Activated B cell treated with CpG ODN at 0.5 μM for 24 hours (primary cell): ENCODE measurements around the gene MRPS34. TPM values are rescaled to one million over a fixed set of nuclear protein-coding genes. Genes with fewer than 3 reads are reported as not detected.
A peak's percentile ranks its signal among the peaks of the same experiment; 100 is the strongest.

ENCODE experiments used
- ATAC-seq: fragments of 200-7000 bp; cut with Tn5 transposase; one replicate; pipeline ENCODE4 v1.10.0; 2021; ENCODE audit warnings: low read depth, mild to moderate bottlenecking, moderate library complexity
- CTCF ChIA-PET: fragments of 350-600 bp; sonication (Branson Sonifier 250); formaldehyde crosslinking; loops from one replicate; lab custom pipeline; 2021; ENCODE audit warnings: antibody characterized with exemption; lab: Charles Lee
- POLR2A ChIA-PET: fragments of 350-600 bp; sonication (Branson Sonifier 250); formaldehyde crosslinking; loops from one replicate; lab custom pipeline; 2021; ENCODE audit warnings: antibody characterized with exemption; lab: Charles Lee
- DNase-seq: peaks from one replicate; pipeline ENCODE4 v3.0.0; 2022
- H3K27ac Mint-ChIP-seq: one replicate; pipeline ENCODE4 v1.8.0; 2020; ENCODE audit warnings: mixed read lengths
- H3K27me3 Mint-ChIP-seq: one replicate; pipeline ENCODE4 v1.8.0; 2021; ENCODE audit warnings: mixed read lengths
- H3K36me3 Mint-ChIP-seq: one replicate; pipeline ENCODE4 v1.8.0; 2021; ENCODE audit warnings: low read depth, mixed read lengths
- H3K4me1 Mint-ChIP-seq: one replicate; pipeline ENCODE4 v1.8.0; 2021; ENCODE audit warnings: mixed read lengths
- H3K4me3 Mint-ChIP-seq: one replicate; pipeline ENCODE4 v1.8.0; 2020; ENCODE audit warnings: mild to moderate bottlenecking, mixed read lengths
- H3K9me3 Mint-ChIP-seq: one replicate; pipeline ENCODE4 v1.8.0; 2020; ENCODE audit warnings: mixed read lengths
- intact Hi-C: fragments of 100-400 bp; cut with micrococcal nuclease; formaldehyde crosslinking; loops from one replicate; pipeline ENCODE4 v1.15.1; 2024
- total RNA-seq: library from RNA; stranded (reverse); gene quantifications from 2 replicates; pipeline ENCODE4 v1.2.3, GENCODE V29; 2022
- TF ChIP-seq, protein P1 (sequence below): fragments of 200-600 bp; IDR thresholded peaks from one replicate; pipeline ENCODE4 v1.8.0; 2022; ENCODE audit warnings: antibody characterized with exemption, mild to moderate bottlenecking

Gene MRPS34
- total RNA-seq, 1 donor from 2014 or later: 60.9 TPM

DNA sequence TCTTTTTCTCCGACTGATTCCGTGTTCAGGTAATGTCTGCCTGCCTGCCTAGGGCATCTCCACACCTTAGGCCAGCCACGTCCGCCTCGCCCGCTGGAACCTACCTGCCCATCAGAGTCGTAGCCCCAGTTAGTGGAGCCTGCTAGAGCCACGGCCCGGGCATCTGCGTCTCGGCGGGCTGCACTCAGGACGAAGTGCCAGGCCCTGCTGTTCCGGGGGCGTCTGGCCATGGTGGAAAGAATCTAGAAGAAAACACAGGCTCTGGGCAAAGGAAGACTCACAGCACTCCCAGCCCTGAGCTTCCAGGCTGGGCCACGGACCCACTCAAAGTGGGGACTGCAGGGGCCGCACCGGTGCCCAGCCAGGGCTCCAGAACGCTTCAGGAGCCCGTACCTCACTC lies 8.3 kb upstream of the MRPS34 start:
- ChIA-PET POLR2A (interaction anchor here (3.7 kb wide), 1 partner anchor 9 kb away, joined by 88 read pairs; the partner anchor contains the start of genes EME2, MRPS34 and NME3), CTCF (interaction anchor here (1.7 to 2.1 kb wide), 2 partner anchors 8 to 11 kb away, joined by 6 to 15 read pairs; partner anchors contain the start of genes EME2 and MRPS34)
- TF ChIP-seq, protein P1, sequence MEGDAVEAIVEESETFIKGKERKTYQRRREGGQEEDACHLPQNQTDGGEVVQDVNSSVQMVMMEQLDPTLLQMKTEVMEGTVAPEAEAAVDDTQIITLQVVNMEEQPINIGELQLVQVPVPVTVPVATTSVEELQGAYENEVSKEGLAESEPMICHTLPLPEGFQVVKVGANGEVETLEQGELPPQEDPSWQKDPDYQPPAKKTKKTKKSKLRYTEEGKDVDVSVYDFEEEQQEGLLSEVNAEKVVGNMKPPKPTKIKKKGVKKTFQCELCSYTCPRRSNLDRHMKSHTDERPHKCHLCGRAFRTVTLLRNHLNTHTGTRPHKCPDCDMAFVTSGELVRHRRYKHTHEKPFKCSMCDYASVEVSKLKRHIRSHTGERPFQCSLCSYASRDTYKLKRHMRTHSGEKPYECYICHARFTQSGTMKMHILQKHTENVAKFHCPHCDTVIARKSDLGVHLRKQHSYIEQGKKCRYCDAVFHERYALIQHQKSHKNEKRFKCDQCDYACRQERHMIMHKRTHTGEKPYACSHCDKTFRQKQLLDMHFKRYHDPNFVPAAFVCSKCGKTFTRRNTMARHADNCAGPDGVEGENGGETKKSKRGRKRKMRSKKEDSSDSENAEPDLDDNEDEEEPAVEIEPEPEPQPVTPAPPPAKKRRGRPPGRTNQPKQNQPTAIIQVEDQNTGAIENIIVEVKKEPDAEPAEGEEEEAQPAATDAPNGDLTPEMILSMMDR: no peak
- no peaks in the 10 kb centered on the region for H3K9me3 Mint-ChIP-seq
- peaks cover 24% of the 10 kb centered on the region for H3K4me1 Mint-ChIP-seq
- DNase-seq (no peak), ATAC-seq (no peak)
- H3K27ac Mint-ChIP-seq: peak overlapping the region; percentile 79
- intact Hi-C loops: loop anchor here (5.0 kb wide), 1 partner anchor 191 kb away; the partner anchor contains the start of gene TBL3
- no peaks in the 10 kb centered on the region for H3K27me3 Mint-ChIP-seq
- H3K4me3 Mint-ChIP-seq: peak overlapping the region; percentile 83
- peaks cover 11% of the 10 kb centered on the region for H3K36me3 Mint-ChIP-seq

DNA sequence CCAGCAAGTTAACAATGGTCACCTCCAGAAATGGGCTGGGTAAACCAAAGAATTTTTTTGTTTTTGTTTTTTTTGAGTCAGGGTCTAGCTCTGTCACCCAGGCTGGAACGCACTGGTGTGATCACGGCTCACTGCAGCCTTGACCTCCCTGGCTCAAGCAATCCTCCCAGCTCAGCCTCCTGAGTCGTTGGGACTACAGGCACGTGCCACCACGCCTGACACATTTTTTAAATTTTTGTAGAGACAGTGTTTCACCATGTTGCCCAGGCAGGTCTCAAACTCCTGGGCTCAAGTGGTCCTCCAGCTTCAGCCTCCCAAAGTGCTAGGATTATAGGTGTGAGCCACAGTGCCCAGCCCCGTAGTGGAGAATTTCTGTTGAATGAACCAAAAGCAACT lies 7.7 kb upstream of the MRPS34 start:
- POLR2A ChIA-PET: interaction anchor here (1.0 to 1.2 kb wide), 2 partner anchors 9 to 472 kb away, joined by 3 read pairs; partner anchors contain the start of gene NME3
- Mint-ChIP-seq H3K4me1 (peaks cover 24% of the 10 kb centered on the region), H3K27me3 (no peaks in the 10 kb centered on the region), H3K36me3 (peaks cover 7% of the 10 kb centered on the region), H3K4me3 (peak overlapping the region; percentile 83), H3K27ac (no peak overlapping the region), H3K9me3 (no peaks in the 10 kb centered on the region)
- intact Hi-C loops: loop anchor here (5.0 kb wide), 1 partner anchor 192 kb away; the partner anchor contains the start of gene TBL3
- no peak for DNase-seq
- TF ChIP-seq, protein P1: no peak
- ATAC-seq: no peak
- CTCF ChIA-PET: no interaction called here

DNA sequence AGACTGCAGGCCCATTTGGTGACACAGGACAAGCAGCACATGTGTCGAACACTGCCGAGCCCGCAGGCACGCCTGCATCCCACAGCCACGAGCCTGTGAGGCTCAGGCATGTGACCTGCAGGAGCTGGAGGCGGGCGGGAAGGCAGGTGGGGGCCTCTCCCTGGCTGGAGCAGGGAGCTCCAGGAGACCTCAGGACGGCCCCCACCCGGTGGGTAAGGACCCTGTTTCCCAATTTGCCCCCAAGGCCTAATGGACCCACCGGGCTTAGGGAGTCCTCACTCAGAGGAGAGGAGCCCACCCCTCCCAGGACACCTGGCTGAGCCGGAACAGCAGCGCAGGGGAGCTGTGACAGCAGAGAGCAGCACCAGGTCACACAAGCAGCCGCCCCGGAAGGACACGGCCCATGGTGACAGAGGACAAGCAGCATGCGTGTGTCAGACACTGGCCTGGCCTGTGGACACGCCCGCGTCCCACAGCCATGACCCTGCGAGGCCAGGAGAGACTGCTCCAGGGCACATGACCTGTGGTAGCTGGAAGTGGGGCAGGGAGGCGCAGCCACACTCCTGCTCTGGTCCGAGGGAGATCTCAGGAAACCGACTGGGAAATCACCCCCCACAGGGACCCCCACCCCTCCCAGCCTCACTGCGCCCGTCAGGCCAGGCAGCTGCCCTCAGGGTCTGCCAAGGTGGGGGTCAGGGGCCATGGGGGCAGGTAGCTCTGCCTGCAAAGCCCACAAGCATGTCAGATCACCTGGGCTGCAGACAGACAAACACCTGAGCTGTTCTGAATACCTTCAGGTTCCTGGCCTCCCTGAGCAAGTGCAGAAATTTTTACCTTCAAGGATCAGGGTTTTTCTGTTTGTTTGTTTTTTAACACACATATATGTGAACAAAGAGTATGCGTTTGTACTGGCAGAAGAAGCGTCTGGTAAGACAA lies 7.1 kb upstream of the MRPS34 start:
- Mint-ChIP-seq H3K9me3 (no peaks in the 10 kb centered on the region), H3K4me1 (peaks cover 23% of the 10 kb centered on the region), H3K36me3 (peaks cover 8% of the 10 kb centered on the region), H3K27ac (no peak overlapping the region), H3K27me3 (no peaks in the 10 kb centered on the region), H3K4me3 (no peak overlapping the region)
- DNase-seq (no peak), ATAC-seq (no peak)
- intact Hi-C loops: loop anchor here (5.0 kb wide), 1 partner anchor 192 kb away; the partner anchor contains the start of gene TBL3
- TF ChIP-seq, protein P1: no peak
- CTCF ChIA-PET: no interaction called here
- POLR2A ChIA-PET: interaction anchor here (1.0 to 1.2 kb wide), 2 partner anchors 8 to 471 kb away, joined by 3 read pairs; partner anchors contain the start of gene NME3

GRCh38 chr16:1779234-1779701 lies 6.3 kb upstream of the MRPS34 start:
- ATAC-seq (no peak), DNase-seq (no peak)
- intact Hi-C loops: no loop called here
- Mint-ChIP-seq H3K4me1 (peaks cover 24% of the 10 kb centered on the region), H3K4me3 (no peak overlapping the region), H3K27ac (peak overlapping the region; percentile 41), H3K27me3 (no peaks in the 10 kb centered on the region), H3K36me3 (peaks cover 10% of the 10 kb centered on the region), H3K9me3 (no peaks in the 10 kb centered on the region)
- ChIA-PET CTCF (no interaction called here), POLR2A (interaction anchor here (0.9 kb wide), 2 partner anchors 9 to 185 kb away, joined by 3 to 5 read pairs; partner anchors contain the start of gene RPS2)
- TF ChIP-seq, protein P1: no peak
